Iris pigment epithelial cell (primary cell): Measurements from ENCODE around the gene DDTL.

Source experiments
- DNase-seq: peaks from one replicate; pipeline ENCODE4 v3.0.0-alpha.2; 2011; ENCODE audit warnings: low read depth

Gene DDTL

GRCh38 chr22:24006207-24006913 lies 39.7 kb downstream of the DDTL start:
- DNase-seq = no peak

- DNase-seq = no peak
These were observed 40.2 kb downstream of the DDTL start for GRCh38 chr22:24006914-24007214.

GRCh38 chr22:24007253-24008021 lies 40.7 kb downstream of the DDTL start:
- no peak for DNase-seq

DNA sequence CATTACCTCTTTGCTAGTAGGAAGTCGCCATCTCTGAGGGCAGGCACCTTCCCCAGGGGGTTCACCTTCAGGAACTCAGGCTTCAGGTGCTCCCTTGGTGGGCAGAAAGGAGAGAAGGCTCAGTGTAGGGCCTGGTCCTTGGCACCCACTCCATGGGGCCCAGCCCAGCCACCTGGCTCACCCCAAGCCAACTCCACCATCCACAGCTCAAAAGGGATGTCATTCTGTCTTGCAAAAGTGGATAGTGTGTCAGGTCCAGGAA lies 41.3 kb downstream of the DDTL start:
- no peak for DNase-seq

DNA sequence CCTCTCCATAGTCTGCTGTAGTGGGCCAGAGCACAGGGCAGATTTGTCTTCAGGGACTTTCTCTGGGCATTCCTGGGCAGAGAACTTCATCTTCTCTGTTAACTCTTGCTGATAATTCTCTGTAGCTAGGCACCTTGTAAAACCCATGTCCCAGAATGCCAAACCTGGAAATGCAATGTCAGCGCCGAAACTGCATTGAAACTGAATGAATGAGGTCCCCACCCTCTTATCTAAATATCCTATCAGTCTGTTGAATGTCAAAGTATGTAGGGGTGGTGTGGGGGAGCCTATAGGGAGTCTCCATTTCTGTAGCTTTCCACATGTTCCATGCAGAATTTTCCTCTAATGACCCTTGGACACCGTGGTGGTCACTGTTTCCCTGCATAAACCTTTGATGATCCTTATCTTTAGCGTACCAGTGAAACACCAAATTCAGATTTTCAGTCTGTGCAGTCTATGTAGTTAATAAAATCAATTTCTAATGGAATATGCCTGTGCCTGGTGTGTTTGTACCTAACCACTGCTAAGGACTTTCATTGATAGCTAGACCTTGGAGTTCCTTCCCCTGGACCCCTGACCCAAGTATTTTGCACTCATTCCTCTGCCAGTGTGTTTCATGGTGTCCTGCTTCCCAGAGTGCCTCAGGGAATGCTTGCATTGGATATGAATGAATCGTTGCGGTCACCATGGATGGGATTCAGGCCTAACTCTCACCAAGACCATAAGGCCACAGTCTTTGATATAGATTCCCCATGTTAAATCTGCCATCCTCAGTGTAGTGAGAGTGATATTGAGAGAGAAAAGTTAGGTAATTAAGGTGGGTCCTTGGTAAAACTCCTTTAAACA lies 41.9 kb downstream of the DDTL start:
- DNase-seq = no peak

- DNase-seq = no peak
These were observed 42.7 kb downstream of the DDTL start for GRCh38 chr22:24009227-24010017.

DNA sequence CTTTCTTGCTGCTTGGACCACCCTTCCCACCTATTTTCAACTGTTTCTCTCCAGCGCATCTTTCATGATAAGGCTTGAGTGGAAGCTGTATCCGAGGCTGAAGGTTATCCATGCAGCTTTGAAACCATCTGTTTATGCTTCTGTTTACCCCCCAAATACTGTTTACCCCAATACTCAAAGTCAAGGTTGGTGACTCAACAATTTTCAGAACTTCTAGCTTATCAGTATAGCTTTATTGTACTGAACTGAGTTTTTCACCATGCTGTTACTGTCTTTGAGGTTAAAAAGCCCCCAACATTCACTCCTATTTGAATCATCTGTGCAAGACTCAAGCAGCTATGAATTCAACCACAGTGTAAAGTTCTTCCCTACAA lies 43.3 kb downstream of the DDTL start:
- DNase-seq = no peak

- DNase-seq = peak; percentile 16
These were observed 45.0 kb downstream of the DDTL start for GRCh38 chr22:24011735-24012068.

DNA sequence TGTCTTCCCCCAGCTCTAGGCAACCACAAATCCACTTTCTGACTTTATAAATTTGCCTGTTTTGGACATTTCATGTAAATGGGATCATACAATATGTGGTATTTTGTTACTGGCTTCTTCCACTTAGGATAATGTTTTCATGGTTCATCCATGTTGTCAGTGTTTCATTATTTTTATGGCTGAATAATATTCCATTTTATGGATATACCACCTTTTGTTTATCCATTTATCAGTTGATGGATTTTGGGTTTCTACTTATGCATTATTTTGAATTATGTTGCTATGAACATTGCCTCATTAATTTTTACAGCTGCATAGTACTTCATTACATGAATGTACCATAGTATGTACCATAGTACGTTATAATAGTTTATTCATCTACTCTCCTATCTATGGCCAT lies 49.5 kb downstream of the DDTL start:
- no peak for DNase-seq

DNA sequence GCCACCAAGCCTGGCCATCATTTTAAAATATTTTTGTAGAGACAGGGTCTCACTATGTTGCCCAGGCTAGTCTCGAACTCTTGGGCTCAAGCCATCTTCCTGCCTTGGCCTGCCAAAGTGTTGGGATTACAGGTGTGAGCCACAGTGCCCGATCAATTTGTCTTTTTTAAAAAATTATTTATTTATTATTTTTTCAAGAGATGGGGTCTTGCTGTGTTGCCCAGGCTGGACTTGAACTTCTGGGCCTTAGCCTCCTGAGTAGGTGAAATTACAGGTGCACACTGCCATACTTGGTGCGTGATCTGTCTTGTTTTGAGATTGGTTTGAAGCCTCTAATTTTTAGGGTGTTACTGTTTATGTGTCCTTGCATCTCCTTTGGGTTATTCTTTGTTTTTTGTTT lies 54.6 kb downstream of the DDTL start:
- DNase-seq = no peak
